CD4-positive, alpha-beta T cell (primary cell): ENCODE results near the gene FAM221B. TPM values are rescaled to one million over a fixed set of nuclear protein-coding genes. Genes with fewer than 3 reads are reported as not detected.

Source experiments
- ATAC-seq: fragments of 200-7000 bp; cut with Tn5 transposase; one replicate; pipeline ENCODE4 v1.10.0; 2022; ENCODE audit warnings: mild to moderate bottlenecking; ENCODE audit not compliant: poor library complexity
- CTCF ChIA-PET: fragments of 350-600 bp; sonication (Branson Sonifier 250); formaldehyde crosslinking; loops from one replicate; lab custom pipeline; 2021; ENCODE audit warnings: antibody characterized with exemption, inconsistent platforms; lab: Charles Lee
- POLR2A ChIA-PET: fragments of 350-600 bp; sonication (Branson Sonifier 250); formaldehyde crosslinking; loops from one replicate; lab custom pipeline; 2021; ENCODE audit warnings: antibody characterized with exemption, inconsistent platforms; lab: Charles Lee
- DNase-seq, 14 experiments: peaks; one replicate each; pipeline ENCODE4 v3.0.0-alpha.2; 2013 to 2020; ENCODE audit warnings: mixed read lengths in 2 of 14
- H3K27ac ChIP-seq, 2 donors: one replicate each; pipeline versions ENCODE4 v1.5.1 to v1.7.0; 2013; ENCODE audit warnings: low read length in 2 of 2, low read depth in 1 of 2, mild to moderate bottlenecking in 1 of 2
- H3K27me3 ChIP-seq, 2 experiments: 1 replicate in 1 of 2; 2 replicates in 1 of 2; pipeline versions ENCODE4 v1.6.1 to v1.7.0; 2013; ENCODE audit warnings: low read length in 2 of 2, control low read depth in 1 of 2, mild to moderate bottlenecking in 1 of 2, moderate library complexity in 1 of 2; ENCODE audit not compliant: insufficient read depth in 2 of 2, control insufficient read depth in 1 of 2
- H3K36me3 ChIP-seq: one replicate; pipeline ENCODE4 v1.6.1; 2013; ENCODE audit warnings: low read length, control low read depth; ENCODE audit not compliant: insufficient read depth
- H3K4me1 ChIP-seq: one replicate; pipeline ENCODE4 v1.6.1; 2013; ENCODE audit warnings: low read length, control low read depth; ENCODE audit not compliant: insufficient read depth
- H3K4me3 ChIP-seq: one replicate; pipeline ENCODE4 v1.5.1; 2013; ENCODE audit warnings: mild to moderate bottlenecking, low read length, moderate library complexity
- H3K9me3 ChIP-seq, 2 experiments: 1 replicate in 1 of 2; 2 replicates in 1 of 2; pipeline versions ENCODE4 v1.6.1 to v1.7.0; 2013; ENCODE audit warnings: low read length in 2 of 2, mild to moderate bottlenecking in 2 of 2, control low read depth in 1 of 2, moderate library complexity in 1 of 2; ENCODE audit not compliant: control insufficient read depth in 1 of 2, insufficient read depth in 1 of 2
- H3K27ac Mint-ChIP-seq: one replicate; pipeline ENCODE4 v1.8.0; 2020; ENCODE audit warnings: mixed read lengths
- H3K27me3 Mint-ChIP-seq: one replicate; pipeline ENCODE4 v1.8.0; 2021; ENCODE audit warnings: mixed read lengths
- H3K36me3 Mint-ChIP-seq: one replicate; pipeline ENCODE4 v1.8.0; 2021; ENCODE audit warnings: low read depth, mixed read lengths
- H3K4me1 Mint-ChIP-seq: one replicate; pipeline ENCODE4 v1.8.0; 2021; ENCODE audit warnings: low read depth, mixed read lengths
- H3K4me3 Mint-ChIP-seq: one replicate; pipeline ENCODE4 v1.8.0; 2020; ENCODE audit warnings: mild to moderate bottlenecking, mixed read lengths
- H3K9me3 Mint-ChIP-seq: one replicate; pipeline ENCODE4 v1.8.0; 2020; ENCODE audit warnings: mixed read lengths
- CTCF ChIP-seq: fragments of 200-600 bp; IDR thresholded peaks from one replicate; pipeline ENCODE4 v1.8.0; 2022; ENCODE audit warnings: antibody characterized with exemption, mild to moderate bottlenecking
- intact Hi-C, 2 experiments: fragments of 100-400 bp; cut with DNase I in 1 of 2; cut with micrococcal nuclease in 1 of 2; formaldehyde crosslinking; loops; one replicate each; pipeline versions ENCODE4 v1.15.1 to v1.9.0; 2023 to 2025; cut with DNase I, micrococcal nuclease
- total RNA-seq, 174 experiments: library from RNA in 2 of 174; stranded (reverse) in 2 of 174; gene quantifications; one replicate each; pipeline ENCODE4 v1.2.3 and lab custom pipeline; 2021 to 2026

The FAM221B gene
- total RNA-seq, 2 experiments from 2014 or later = not detected

GRCh38 chr9:35870351-35870923 lies 41.9 kb upstream of the FAM221B start, which contains the start of gene OR13J1:
Gene OR13J1, minus strand, starts transcription at chr9:35870401. Its CDS starts 0 bp downstream, at chr9:35870401.
- Histone ChIP-seq H3K36me3 (no peaks in the 10 kb centered on the region), H3K27me3 (peaks cover 0 to 3% of the 10 kb centered on the region in 2 experiments), H3K27ac (no peak within 1 kb of the TSS), H3K9me3 (no peaks in the 10 kb centered on the region), H3K4me3 (no peak within 1 kb of the TSS), H3K4me1 (no peaks in the 10 kb centered on the region)
- Mint-ChIP-seq H3K27ac (no peak within 1 kb of the TSS), H3K4me1 (no peaks in the 10 kb centered on the region), H3K4me3 (no peak within 1 kb of the TSS), H3K9me3 (no peaks in the 10 kb centered on the region), H3K27me3 (peaks cover 12% of the 10 kb centered on the region), H3K36me3 (no peaks in the 10 kb centered on the region)
- ChIA-PET CTCF (no interaction called here), POLR2A (no interaction called here)
- DNase-seq (no peak), ATAC-seq (no peak)
- intact Hi-C loops = no loop called here
- no peak for TF ChIP-seq CTCF

GRCh38 chr9:35869621-35870216 lies 41.2 kb upstream of the FAM221B start:
- no peaks in the 10 kb centered on the region for H3K9me3 Mint-ChIP-seq
- H3K27me3 Mint-ChIP-seq = peaks cover 14% of the 10 kb centered on the region
- TF ChIP-seq CTCF = no peak
- no peaks in the 10 kb centered on the region for H3K36me3 Mint-ChIP-seq
- DNase-seq (no peak), ATAC-seq (no peak)
- no peaks in the 10 kb centered on the region for H3K4me1 Mint-ChIP-seq
- no peaks in the 10 kb centered on the region for H3K9me3 ChIP-seq
- POLR2A ChIA-PET = no interaction called here
- peaks cover 0 to 3% of the 10 kb centered on the region in 2 experiments for H3K27me3 ChIP-seq
- intact Hi-C loops = no loop called here
- H3K36me3 ChIP-seq = no peaks in the 10 kb centered on the region
- CTCF ChIA-PET = no interaction called here
- H3K27ac ChIP-seq = no peak overlapping the region
- no peak overlapping the region for H3K27ac Mint-ChIP-seq
- H3K4me3 Mint-ChIP-seq = no peak overlapping the region
- no peak overlapping the region for H3K4me3 ChIP-seq
- no peaks in the 10 kb centered on the region for H3K4me1 ChIP-seq

- ATAC-seq (no peak), DNase-seq (no peak)
- no peaks in the 10 kb centered on the region for H3K4me1 Mint-ChIP-seq
- H3K27ac ChIP-seq = no peak overlapping the region
- H3K36me3 Mint-ChIP-seq = no peaks in the 10 kb centered on the region
- no peak for TF ChIP-seq CTCF
- H3K4me3 Mint-ChIP-seq = no peak overlapping the region
- peaks cover 0 to 3% of the 10 kb centered on the region in 2 experiments for H3K27me3 ChIP-seq
- peaks cover 14% of the 10 kb centered on the region for H3K27me3 Mint-ChIP-seq
- H3K4me3 ChIP-seq = no peak overlapping the region
- POLR2A ChIA-PET = no interaction called here
- no peaks in the 10 kb centered on the region for H3K9me3 ChIP-seq
- CTCF ChIA-PET = no interaction called here
- no peaks in the 10 kb centered on the region for H3K4me1 ChIP-seq
- intact Hi-C loops = no loop called here
- no peaks in the 10 kb centered on the region for H3K9me3 Mint-ChIP-seq
- no peaks in the 10 kb centered on the region for H3K36me3 ChIP-seq
- H3K27ac Mint-ChIP-seq = no peak overlapping the region
Observed at GRCh38 chr9:35868933-35869332, 40.4 kb upstream of the FAM221B start.
